Ramos (cell line): ENCODE results near the gene HSPB6.

Source experiments
- in situ Hi-C: fragments of 300-500 bp; cut with MboI; formaldehyde crosslinking; loops from one replicate; pipeline ENCODE4 v1.14.3; 2022; ENCODE audit warnings: low sequenced_read_pairs; ENCODE audit not compliant: unreplicated experiment

The HSPB6 gene

GRCh38 chr19:35719402-35720162 lies 37.2 kb downstream of the HSPB6 start:
- in situ Hi-C loops: no loop called here

GRCh38 chr19:35718345-35719041 lies 38.3 kb downstream of the HSPB6 start:
- in situ Hi-C loops: no loop called here

- in situ Hi-C loops: no loop called here
Observed at GRCh38 chr19:35717665-35718344, 39.0 kb downstream of the HSPB6 start, which contains the start of gene KMT2B. TSS of gene KMT2B (plus strand) at chr19:35718003. CDS start at chr19:35718019, 16 bp downstream.

- in situ Hi-C loops: no loop called here
Observed at GRCh38 chr19:35716801-35717664, 39.8 kb downstream of the HSPB6 start.

- in situ Hi-C loops: no loop called here
Observed at GRCh38 chr19:35715981-35716800, 40.6 kb downstream of the HSPB6 start.

- in situ Hi-C loops: no loop called here
Observed at GRCh38 chr19:35715355-35715809, 41.4 kb downstream of the HSPB6 start.

GRCh38 chr19:35714601-35715354 lies 42.1 kb downstream of the HSPB6 start:
- in situ Hi-C loops: no loop called here

GRCh38 chr19:35713904-35714495 lies 42.8 kb downstream of the HSPB6 start:
- in situ Hi-C loops: no loop called here

- in situ Hi-C loops: no loop called here
Observed at GRCh38 chr19:35713506-35713850, 43.4 kb downstream of the HSPB6 start.

GRCh38 chr19:35712567-35713505 lies 44.0 kb downstream of the HSPB6 start:
- in situ Hi-C loops: no loop called here

GRCh38 chr19:35710784-35711723 lies 45.8 kb downstream of the HSPB6 start:
- in situ Hi-C loops: no loop called here

GRCh38 chr19:35708391-35708790 lies 48.4 kb downstream of the HSPB6 start:
- in situ Hi-C loops: no loop called here
